Measurements from ENCODE around the gene GPR12. TPM values are rescaled to one million over a fixed set of nuclear protein-coding genes. Genes with fewer than 3 reads are reported as not detected.

Gene GPR12
- total and polyA plus RNA-seq, 12 donors: not detected

- H3K27me3 ChIP-seq: peaks cover 60% of the 10 kb centered on the region
- no peak for TF ChIP-seq POLR2A (IDR thresholded peaks at IDR 0.05)
- TF ChIP-seq CTCF (IDR thresholded peaks at IDR 0.05): no peak
- intact Hi-C loops (cut with DNase I): no loop called here
- H3K27ac ChIP-seq: no peak overlapping the region
- H3K9me3 ChIP-seq (replicated peaks in 1 of 3): no peaks in the 10 kb centered on the region
- no peak overlapping the region for H3K4me3 ChIP-seq
- WGBS, 4 donors: 9 to 52% (median 30%) methylated on average over 6 to 41 of the region's 41 CpGs
- no peaks in the 10 kb centered on the region for H3K36me3 ChIP-seq (replicated peaks in 1 of 2)
- no peaks in the 10 kb centered on the region for H3K4me1 ChIP-seq (replicated peaks in 1 of 2)
- DNase-seq: no peak
Measured at GRCh38 chr13:26760832-26761582, 421 bp upstream of the GPR12 start.

- Histone ChIP-seq H3K36me3 (replicated peaks in 1 of 2) (no peaks in the 10 kb centered on the region), H3K4me1 (replicated peaks in 1 of 2) (no peaks in the 10 kb centered on the region), H3K27ac (no peak overlapping the region), H3K9me3 (replicated peaks in 1 of 3) (no peaks in the 10 kb centered on the region), H3K4me3 (peak overlapping the region in 2 of 4 donors; percentile 9 to 49), H3K27me3 (peaks cover 54% of the 10 kb centered on the region)
- TF ChIP-seq CTCF (IDR thresholded peaks at IDR 0.05): no peak
- no peak for TF ChIP-seq POLR2A (IDR thresholded peaks at IDR 0.05)
- no peak for DNase-seq
- intact Hi-C loops (cut with DNase I): no loop called here
- WGBS, 4 donors: 56 to 64% (median 61%) methylated on average over 25 to 27 of the region's 27 CpGs
Measured at GRCh38 chr13:26759249-26759906, 1.2 kb downstream of the GPR12 start.

GRCh38 chr13:26758496-26759157 is 2.0 kb downstream of the GPR12 start:
- WGBS, 4 donors: 80 to 82% (median 81%) methylated on average over 18 of the region's 18 CpGs
- peaks cover 48% of the 10 kb centered on the region for H3K27me3 ChIP-seq

More at GRCh38 chr13:26758496-26759157, 2.0 kb downstream of the GPR12 start:
- Histone ChIP-seq H3K27ac (no peak overlapping the region), H3K36me3 (replicated peaks in 1 of 2) (no peaks in the 10 kb centered on the region), H3K4me1 (replicated peaks in 1 of 2) (no peaks in the 10 kb centered on the region), H3K9me3 (replicated peaks in 1 of 3) (no peaks in the 10 kb centered on the region), H3K4me3 (no peak overlapping the region)
- TF ChIP-seq CTCF (IDR thresholded peaks at IDR 0.05) (no peak), POLR2A (IDR thresholded peaks at IDR 0.05) (no peak)
- intact Hi-C loops (cut with DNase I): no loop called here
- DNase-seq: no peak

Data from adrenal gland (tissue), 12 donors.